Measurements from ENCODE around the gene NUBP2.

DNA sequence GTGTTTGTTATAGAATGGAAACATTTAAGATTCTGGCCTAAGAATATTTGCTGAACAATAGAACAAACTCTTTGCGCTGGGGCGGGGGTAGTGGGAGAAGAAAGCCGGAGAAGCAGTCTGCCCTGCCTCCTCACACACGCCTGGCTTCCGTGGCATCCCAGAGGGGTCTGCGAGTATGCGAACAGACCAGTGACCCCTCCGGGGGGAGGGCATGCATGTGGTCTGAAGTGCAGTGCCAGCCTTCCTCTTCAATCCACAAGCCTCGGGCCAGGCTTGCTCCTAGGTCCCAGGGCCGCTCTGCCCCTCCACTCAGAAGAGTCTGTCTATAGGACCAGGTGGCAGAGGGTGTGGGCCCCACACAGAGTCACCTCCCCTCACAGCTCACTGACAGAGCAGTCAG, 24.9 kb downstream of the NUBP2 start:
- TF ChIP-seq CTCF (conservative IDR thresholded peaks at IDR 0.05 in 1 of 2, IDR thresholded peaks at IDR 0.05 in 1 of 2; ENCODE audit: extremely low read depth in 1 of 2, insufficient read depth in 1 of 2, low read depth in 1 of 2, low read length in 2 of 2): no peak
- no peak for TF ChIP-seq EZH2 (IDR thresholded peaks at IDR 0.05; ENCODE audit: borderline replicate concordance, low read length)

Measured in mammary epithelial cell (primary cell).